Stimulated activated CD8-positive, alpha-beta memory T cell treated with anti-CD3 and anti-CD28 coated beads, Interleukin-15, amount 100 ng/mL, for 1 hour (primary cell): ENCODE measurements around the gene GAMT.
A peak's percentile ranks its signal among the peaks of the same experiment; 100 is the strongest.

ENCODE experiments used
- DNase-seq: peaks from one replicate; pipeline ENCODE4 v3.0.0-alpha.2; 2020; ENCODE audit warnings: low read depth

GAMT gene

DNA sequence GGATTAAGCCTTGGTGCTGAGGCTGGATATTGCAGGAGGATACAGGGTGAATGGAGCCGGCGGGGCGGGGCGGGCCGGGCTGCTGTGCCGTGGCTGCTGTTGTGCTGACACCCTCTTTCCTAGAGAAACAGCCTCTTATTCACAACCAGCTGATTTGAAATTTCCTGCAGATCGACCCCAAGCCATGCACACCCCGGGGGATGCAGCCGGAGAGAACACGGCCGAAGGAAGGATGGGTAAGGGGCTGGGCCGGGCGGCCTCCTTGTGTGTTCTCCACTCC, 17.1 kb upstream of the GAMT start:
- DNase-seq: no peak

DNA sequence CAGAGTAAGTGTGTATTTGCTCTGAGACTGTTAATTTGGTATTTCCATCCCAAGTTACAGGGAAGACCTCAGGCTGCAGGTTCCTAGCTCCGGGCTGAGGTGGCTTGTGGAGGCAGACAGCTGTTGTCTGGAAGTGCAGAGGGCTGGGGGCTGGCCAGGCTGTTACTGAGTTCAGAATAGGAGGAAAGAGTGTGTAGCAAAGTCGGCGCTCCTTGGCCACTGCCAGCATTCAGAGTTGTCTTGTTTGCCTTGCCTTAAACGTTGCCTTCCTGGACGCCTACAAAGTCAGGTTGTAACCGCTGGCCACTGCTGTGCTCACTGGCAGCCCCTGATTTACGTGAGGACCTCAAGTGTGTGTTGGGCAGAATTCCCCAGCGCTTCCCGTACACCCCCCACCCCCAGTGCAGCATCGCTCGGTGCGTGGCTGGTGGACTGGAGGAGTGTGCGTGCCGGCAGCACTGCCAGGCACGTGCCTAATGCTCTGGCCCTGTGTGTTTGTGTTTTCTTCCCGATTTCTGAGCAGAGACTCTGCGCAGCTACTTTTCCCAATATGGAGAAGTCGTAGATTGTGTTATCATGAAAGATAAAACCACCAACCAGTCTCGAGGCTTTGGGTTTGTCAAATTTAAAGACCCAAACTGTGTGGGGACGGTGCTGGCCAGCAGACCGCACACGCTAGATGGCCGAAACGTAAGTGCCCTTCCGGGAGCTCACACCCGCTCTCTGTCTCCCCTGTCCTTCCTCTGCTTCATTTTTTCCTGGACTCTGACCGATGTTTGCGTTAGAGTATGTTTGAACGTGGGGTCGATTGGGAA, 16.5 kb upstream of the GAMT start:
- DNase-seq: no peak

DNA sequence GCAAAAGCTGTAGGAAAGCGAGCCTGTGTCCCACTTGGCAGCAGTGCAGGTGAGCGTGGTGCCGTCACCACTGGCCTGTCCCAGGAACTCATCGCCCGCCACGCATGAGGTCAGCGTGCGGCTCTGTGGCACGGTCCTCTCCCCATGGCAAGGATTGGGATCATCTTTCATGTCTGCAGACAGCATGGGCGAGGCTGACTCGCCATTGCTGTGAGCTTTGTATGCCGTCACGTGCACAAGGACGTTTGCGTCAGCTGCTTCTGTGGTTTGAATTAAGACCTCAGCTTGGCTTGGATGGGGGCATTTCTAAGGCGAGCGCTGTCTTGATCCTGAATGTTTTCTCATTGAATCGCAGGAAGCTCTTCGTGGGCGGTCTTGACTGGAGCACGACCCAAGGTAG, 15.8 kb upstream of the GAMT start:
- no peak for DNase-seq

- no peak for DNase-seq
Observed at GRCh38 chr19:1416014-1416841, 14.9 kb upstream of the GAMT start.

GRCh38 chr19:1412995-1413800, 11.9 kb upstream of the GAMT start:
- no peak for DNase-seq

DNA sequence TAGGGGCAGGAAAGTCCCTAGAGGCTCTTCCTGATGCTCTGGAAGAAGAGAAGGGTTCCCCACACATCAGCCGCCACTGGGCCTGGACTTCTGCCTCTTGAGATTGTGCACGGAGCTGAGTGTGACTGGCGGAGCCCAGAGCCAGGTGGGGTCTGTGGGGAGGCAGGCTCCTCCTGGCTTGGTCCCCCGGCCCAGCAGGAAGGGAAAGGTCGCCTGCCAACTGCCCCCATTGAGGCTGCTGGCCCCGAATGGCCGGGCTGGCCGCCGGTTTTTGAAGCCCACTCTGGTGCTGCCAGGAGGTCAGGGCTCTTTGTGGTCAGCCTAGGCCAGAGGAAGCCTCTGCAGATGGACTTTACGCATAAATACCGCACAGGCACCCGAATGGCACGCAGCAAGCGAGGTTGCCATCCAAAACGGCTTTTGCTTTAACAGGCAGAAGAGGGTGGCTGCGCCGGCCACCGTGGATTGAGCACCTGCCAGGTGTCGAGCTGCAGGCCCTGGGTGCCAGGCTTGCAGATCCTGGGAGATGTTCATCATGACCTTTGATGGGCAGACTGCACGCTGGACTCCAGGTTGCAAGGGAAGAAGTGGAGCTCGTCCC, 11.1 kb upstream of the GAMT start:
- DNase-seq: no peak

GRCh38 chr19:1411255-1412191, 10.2 kb upstream of the GAMT start:
- DNase-seq: no peak

GRCh38 chr19:1410789-1411188, 9.4 kb upstream of the GAMT start:
- no peak for DNase-seq

DNA sequence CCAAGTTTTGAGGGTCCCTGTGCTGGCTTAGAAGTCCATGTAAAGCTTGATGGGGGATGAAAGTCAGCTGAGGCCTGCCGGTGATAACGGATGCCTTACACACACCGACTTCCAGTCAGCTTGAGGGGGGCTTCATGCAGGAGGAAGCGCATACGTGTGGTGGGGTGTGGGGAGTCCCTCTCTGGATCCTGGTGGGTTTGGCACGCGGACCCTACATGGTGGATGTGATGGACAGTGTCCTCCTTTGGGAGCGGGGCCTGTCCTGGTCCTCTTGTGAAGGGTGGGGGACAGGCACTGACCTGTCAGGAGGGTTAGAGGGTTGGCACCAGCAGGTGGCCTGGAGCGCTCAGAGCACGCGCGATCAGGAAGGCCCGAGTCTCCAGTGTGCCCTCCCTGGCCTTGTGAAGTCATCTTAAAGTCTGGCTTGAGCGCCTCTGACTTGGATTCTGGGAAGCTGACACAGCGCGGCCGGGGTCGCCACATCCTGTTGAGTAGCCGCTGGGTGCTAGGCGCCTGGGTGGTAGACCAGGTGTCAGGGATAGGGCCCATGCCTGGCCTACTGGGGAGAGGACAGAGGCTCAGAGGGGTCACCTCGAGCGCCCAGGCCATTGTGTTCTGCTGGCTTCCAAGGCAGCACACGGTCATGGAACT, 8.9 kb upstream of the GAMT start:
- no peak for DNase-seq

- no peak for DNase-seq
Observed at GRCh38 chr19:1409204-1410005, 8.1 kb upstream of the GAMT start.

DNA sequence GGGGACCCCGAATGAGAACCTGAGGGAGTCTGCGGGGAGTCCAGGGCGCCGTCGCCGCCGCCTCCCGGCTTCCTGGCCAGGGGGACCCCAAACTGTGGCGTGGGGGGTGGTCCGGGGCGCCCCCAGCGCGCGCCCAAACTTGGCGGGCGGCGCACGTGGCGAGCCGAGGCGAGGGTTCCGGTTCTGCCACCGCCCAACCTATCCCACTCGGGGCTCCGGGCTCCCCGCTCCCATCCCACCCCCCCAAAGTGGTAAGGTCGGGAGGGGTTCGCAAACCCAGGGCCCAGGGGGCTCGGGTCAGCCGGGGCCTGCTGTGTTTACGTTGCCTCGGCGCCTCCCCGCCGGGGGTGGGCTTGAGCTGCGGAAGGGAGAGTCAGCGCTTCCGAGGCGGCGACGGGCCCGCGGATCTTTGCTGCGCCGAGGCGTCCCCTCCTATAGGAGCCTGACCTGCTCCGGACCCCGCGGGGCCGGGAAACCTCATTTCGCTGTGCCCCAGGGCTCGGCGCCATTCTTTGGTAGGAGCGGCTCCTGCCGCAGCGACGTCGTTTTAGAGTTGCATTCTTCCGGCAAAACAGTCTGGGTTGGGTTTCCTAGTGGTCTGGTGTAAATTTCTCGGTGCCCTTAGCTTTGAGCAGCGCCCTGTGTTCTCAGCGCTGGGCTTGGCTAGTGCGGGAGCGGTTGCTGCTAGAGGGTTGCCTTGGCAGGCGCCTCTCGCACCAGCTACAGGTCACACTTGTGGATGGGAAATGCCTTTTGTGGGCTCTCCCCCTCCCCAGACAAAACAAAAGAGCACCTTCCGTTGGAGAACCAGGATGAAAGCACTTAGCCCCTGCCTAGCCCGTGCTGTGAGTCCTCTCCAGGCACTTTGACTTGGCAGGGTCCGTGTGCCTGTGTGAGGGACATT, 7.2 kb upstream of the GAMT start:
- DNase-seq: no peak

GRCh38 chr19:1407528-1408299, 6.4 kb upstream of the GAMT start, which contains the start of gene DAZAP1:
Gene DAZAP1 (plus strand): TSS chr19:1407586. CDS start chr19:1407774, 188 bp downstream.
- DNase-seq: no peak

DNA sequence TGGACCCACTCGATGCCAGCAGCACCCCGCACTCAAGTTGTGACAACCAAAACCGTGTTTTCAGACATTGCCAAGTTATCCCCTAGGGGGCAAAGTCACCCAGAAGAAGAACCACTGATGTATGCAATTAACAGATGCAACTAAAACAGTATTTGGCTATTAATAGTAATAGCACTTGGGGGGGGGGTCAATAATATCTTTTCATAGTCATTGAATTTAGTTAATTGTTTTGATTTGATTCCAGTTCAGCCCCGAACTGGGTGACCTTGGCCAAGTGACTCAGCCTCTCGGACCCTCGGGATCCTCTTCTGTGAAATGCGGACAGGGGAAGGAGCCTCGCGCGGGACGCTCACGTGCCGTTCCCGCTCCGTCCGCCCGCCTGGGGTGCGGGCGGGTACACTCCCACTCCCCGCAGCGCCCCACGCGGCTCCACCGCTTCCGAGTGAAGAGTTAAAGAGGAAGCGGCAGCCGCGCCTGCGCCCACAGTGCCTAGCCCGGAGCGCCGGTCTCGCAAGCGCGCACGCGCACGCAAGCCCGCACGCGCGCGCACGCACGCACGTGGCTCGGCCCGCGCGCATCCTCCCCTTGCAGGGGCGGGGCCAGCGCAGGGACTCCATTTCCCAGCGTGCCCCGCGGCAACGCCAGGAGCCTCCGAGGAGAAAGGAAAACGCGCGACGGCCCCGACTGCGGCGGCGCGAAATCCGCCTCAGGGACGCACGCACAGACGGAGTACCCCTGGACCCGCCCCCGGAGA, 5.6 kb upstream of the GAMT start:
- DNase-seq: peak; percentile 97

- no peak for DNase-seq
Observed at GRCh38 chr19:1402411-1403070, 1.2 kb upstream of the GAMT start.

DNA sequence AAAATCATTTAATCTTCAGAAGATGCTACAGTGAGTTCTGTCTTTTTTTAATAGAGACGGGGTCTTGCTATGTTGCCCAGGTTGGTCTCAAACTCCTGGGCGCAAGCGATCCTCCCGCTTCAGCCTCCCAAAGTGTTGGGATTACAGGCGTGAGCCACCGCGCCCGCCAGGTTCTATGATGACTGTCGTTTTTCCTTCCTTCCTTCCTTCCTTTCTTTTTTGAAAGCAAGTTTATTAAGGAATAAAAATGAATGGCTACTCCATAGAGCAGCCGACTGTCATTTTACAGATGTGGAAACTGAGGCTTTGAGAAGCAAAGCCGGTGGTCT, 511 bp upstream of the GAMT start:
- DNase-seq: no peak

DNA sequence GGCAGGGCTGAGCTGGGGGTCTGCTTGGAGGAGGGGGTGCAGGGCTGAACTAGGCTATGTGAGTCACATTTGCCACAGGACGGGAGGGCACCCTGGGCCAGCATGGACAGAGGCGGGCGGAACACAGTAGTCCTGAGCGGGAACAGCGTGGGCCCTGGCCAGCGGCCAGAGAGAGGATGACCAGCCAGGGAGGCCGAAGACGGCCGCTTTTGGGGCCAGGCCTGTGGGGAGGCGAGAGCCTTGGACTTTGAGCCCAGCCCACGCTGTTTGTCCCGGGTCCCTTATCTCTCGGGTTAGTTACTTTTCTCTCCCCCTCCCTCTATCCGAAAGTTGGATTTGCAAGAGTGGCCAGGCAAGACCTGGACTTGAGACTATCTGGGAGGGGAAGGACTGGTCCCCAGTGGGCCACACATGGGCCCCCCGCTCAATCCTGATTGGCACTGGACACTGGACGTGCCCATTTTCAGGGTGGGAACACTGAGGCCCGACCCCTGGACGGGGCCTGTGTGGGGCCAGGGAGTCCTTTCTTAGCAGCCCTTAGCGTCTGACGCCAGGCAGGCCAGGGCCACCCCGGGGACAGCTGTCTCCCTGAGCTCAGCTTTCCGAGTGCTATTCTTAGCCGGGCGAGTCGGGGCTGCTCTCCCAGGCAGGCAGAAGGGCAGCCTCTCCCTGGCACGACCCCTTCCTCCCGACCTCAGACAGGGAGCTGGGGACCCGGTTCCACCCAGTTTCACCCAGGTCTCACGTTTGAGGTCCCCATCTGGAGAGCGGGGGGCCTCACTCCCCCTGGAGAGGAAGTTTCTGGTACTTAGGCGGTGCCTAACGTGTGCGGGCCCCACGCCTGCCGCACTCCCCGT, 833 bp downstream of the GAMT start:
- DNase-seq: no peak
